ENCODE measurements around the gene IGHMBP2.

GRCh38 chr11:68973219-68973618, 69.5 kb downstream of the IGHMBP2 start:
- TF ChIP-seq, protein P1, sequence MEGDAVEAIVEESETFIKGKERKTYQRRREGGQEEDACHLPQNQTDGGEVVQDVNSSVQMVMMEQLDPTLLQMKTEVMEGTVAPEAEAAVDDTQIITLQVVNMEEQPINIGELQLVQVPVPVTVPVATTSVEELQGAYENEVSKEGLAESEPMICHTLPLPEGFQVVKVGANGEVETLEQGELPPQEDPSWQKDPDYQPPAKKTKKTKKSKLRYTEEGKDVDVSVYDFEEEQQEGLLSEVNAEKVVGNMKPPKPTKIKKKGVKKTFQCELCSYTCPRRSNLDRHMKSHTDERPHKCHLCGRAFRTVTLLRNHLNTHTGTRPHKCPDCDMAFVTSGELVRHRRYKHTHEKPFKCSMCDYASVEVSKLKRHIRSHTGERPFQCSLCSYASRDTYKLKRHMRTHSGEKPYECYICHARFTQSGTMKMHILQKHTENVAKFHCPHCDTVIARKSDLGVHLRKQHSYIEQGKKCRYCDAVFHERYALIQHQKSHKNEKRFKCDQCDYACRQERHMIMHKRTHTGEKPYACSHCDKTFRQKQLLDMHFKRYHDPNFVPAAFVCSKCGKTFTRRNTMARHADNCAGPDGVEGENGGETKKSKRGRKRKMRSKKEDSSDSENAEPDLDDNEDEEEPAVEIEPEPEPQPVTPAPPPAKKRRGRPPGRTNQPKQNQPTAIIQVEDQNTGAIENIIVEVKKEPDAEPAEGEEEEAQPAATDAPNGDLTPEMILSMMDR (IDR thresholded peaks at IDR 0.05; ENCODE audit: poor library complexity), result no peak
- TF ChIP-seq EZH2phosphoT487 (IDR thresholded peaks at IDR 0.05; ENCODE audit: low read depth, severe bottlenecking, unreplicated experiment) (no peak), EZH2 (IDR thresholded peaks at IDR 0.05; ENCODE audit: borderline replicate concordance) (no peak)
